Placental pericyte (primary cell): ENCODE measurements around the gene KLK13. TPM values are rescaled to one million over a fixed set of nuclear protein-coding genes. Genes with fewer than 3 reads are reported as not detected.

Experiments
- total RNA-seq: library from RNA; depleted of rRNA; stranded (reverse); fragments of >200 nt; gene quantifications from 2 replicates; pipeline ENCODE4 v1.2.3, GENCODE V29; 2012

KLK13 gene
- total RNA-seq, result not detected in 2 replicates

GRCh38 chr19:51064534-51065220, at the start of gene KLK13:
Gene KLK13 (minus strand): TSS chr19:51065092. CDS start chr19:51065067, 25 bp downstream.

DNA sequence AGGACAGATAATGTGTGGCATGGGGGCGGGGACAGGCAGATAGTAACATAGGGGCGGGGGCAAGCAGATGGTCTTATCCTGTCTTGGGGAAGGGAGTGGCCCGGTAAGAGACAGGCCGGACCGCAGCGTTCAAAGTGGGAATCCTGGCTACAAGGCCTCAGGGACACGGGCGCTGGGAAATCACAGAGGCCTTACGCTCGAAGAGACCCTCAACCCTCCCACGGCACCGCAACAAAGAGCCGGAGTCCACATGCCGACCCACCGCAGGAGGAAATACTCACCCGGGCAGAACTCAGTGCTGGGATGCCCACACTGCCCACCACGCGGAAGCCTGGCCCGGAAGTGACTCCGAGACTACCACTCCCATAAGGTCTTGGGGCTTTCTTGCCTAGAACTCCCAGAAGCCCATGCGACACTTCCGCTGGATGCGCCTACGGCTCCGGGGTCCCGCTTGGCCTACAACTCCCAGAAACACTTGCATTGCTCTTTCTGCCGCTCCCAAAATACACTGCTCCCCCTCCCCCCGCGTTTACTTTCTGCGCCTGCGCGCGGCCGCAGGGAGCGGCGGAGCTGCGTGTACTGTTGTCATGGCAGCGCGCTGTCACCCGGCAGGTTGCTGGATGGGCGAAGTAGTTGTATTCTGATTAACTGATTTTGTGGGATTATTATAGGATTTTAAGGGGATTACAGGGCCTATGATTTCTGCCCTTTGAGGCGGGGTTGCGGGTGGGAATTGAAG, 43.3 kb upstream of the KLK13 start, which contains the start of gene CTU1:
TSS of gene CTU1 (minus strand) at position 344 of the 739 bp plus-strand sequence. CDS start 3,840 bp downstream, outside the sequence.

GRCh38 chr19:51082611-51083010, 17.7 kb upstream of the KLK13 start, which contains the start of gene KLK14:
Gene KLK14 (minus strand): TSS chr19:51082887. CDS start chr19:51082614, 273 bp downstream.

DNA sequence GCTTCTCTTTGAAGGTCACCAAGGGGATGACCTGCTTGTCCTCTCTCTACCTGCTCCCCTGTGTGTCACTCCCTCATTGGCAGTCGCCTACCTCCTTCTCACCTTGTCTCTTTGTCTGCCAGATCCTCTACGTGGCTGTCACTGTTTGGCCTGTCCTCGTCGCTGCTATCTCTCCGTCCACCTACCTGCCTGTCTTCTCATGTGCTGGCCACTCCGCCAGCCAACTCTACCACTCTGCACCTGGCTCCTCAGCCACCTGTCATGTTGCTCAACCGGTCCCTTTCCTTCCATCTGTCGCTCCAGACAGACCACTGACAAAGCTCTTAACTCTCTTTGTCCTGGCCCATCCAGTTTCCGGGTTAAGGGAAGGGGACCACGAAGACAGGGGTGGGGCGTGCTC, 30.2 kb downstream of the KLK13 start, which contains the start of gene KLK12:
TSS of gene KLK12 (minus strand) at position 299 of the 400 bp plus-strand sequence. CDS start 381 bp downstream, outside the sequence.

DNA sequence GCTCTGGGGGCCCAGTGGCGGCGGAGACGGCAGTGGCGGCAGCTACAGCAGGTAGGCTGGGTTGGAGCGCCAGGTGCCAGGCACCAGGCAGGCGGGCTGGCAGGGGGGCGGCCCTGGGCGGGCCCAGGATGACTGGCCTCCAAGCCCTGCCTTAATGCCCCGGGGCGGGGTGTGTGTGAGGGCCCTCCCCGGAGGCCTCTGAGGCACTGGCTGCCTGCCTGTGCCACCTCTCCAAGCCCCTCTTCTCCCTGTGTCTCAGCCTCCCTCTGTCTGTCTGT, 38.4 kb downstream of the KLK13 start, which contains the start of gene KLK11:
TSS of gene KLK11 (minus strand) at position 63 of the 278 bp plus-strand sequence. CDS start 985 bp downstream, outside the sequence.

GRCh38 chr19:51019544-51019925, 45.4 kb downstream of the KLK13 start, which contains the start of gene KLK10:
Gene KLK10 (minus strand): TSS chr19:51019709. CDS start chr19:51019130, 579 bp downstream.

Other genes with a start within 250 kb of the KLK13 start
- not detected in 2 replicates for gene KLK1, start 241.3 kb downstream of the KLK13 start, total RNA-seq
- not detected in 2 replicates for gene KLK15, start 231.5 kb downstream of the KLK13 start, total RNA-seq
- gene KLK3, start 210.2 kb downstream of the KLK13 start, total RNA-seq, result not detected in 2 replicates
- gene KLK2, start 191.7 kb downstream of the KLK13 start, total RNA-seq, result not detected in 2 replicates
- not detected in 2 replicates for gene KLK4, start 153.7 kb downstream of the KLK13 start, total RNA-seq
- 0.14 TPM in 1 of 2 replicates, not detected in the other for gene KLK5, start 112.1 kb downstream of the KLK13 start, total RNA-seq
- not detected in 2 replicates for gene KLK6, start 95.5 kb downstream of the KLK13 start, total RNA-seq
- not detected in 2 replicates for gene KLK7, start 81.2 kb downstream of the KLK13 start, total RNA-seq
- not detected in 2 replicates for gene KLK8, start 63.5 kb downstream of the KLK13 start, total RNA-seq
- not detected in 2 replicates for gene KLK10, start 45.4 kb downstream of the KLK13 start, total RNA-seq
- not detected in 2 replicates for gene KLK11, start 38.5 kb downstream of the KLK13 start, total RNA-seq
- gene KLK12, start 30.1 kb downstream of the KLK13 start, total RNA-seq, result not detected in 2 replicates
- not detected in 2 replicates for gene KLK14, start 17.8 kb upstream of the KLK13 start, total RNA-seq
- 5.9 and 6.3 TPM in 2 replicates for gene CTU1, start 43.3 kb upstream of the KLK13 start, total RNA-seq
- 0.22 TPM in 1 of 2 replicates, not detected in the other for gene SIGLEC9, start 59.8 kb upstream of the KLK13 start, total RNA-seq
- not detected in 2 replicates for gene SIGLEC7, start 77.2 kb upstream of the KLK13 start, total RNA-seq
- gene CD33, start 160.0 kb upstream of the KLK13 start, total RNA-seq, result not detected in 2 replicates
- gene SIGLECL1, start 186.0 kb upstream of the KLK13 start, total RNA-seq, result not detected in 2 replicates
- not detected in 2 replicates for gene IGLON5, start 246.6 kb upstream of the KLK13 start, total RNA-seq